MM.1S (cell line): ENCODE results near the gene EEA1.

Experiments
- EZH2 ChIP-seq: fragments of 300-600 bp; sonication (generic); optimal IDR thresholded peaks from 2 replicates; pipeline ENCODE3; 2017; ENCODE audit warnings: low read depth, mild to moderate bottlenecking, antibody characterized with exemption, low read length, mixed read lengths
- EZH2phosphoT487 ChIP-seq: fragments of 300-600 bp; sonication (generic); IDR thresholded peaks from 2 replicates; pipeline ENCODE4 v1.6.1; 2018; ENCODE audit warnings: antibody characterized with exemption, low read length
- TF ChIP-seq, protein P1 (sequence below): fragments of 300-600 bp; sonication (generic); IDR thresholded peaks from 2 replicates; pipeline ENCODE4 v1.5.1; 2016; ENCODE audit warnings: antibody characterized with exemption, low read length, mixed read lengths

DNA sequence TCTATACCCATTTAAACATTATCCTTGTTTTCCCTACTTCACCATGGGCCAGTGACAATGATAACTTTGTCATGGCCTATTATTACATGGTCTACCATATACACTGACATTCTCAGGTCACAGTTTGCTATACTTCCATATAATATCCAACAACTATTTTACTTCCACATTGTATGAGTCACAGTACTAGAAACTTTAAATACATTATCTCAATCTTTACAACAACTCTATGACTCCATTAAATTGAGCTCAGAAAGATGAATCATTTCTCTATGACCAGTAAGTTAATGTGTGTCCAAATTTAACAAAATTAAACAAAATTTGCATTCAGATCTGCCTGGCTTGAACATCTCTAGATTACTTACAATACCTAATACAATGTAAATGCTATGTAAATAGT lies 132.4 kb downstream of the EEA1 start:
- TF ChIP-seq, protein P1, sequence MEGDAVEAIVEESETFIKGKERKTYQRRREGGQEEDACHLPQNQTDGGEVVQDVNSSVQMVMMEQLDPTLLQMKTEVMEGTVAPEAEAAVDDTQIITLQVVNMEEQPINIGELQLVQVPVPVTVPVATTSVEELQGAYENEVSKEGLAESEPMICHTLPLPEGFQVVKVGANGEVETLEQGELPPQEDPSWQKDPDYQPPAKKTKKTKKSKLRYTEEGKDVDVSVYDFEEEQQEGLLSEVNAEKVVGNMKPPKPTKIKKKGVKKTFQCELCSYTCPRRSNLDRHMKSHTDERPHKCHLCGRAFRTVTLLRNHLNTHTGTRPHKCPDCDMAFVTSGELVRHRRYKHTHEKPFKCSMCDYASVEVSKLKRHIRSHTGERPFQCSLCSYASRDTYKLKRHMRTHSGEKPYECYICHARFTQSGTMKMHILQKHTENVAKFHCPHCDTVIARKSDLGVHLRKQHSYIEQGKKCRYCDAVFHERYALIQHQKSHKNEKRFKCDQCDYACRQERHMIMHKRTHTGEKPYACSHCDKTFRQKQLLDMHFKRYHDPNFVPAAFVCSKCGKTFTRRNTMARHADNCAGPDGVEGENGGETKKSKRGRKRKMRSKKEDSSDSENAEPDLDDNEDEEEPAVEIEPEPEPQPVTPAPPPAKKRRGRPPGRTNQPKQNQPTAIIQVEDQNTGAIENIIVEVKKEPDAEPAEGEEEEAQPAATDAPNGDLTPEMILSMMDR: no peak
- TF ChIP-seq EZH2 (no peak), EZH2phosphoT487 (no peak)
